HG02840 (cell line): ENCODE measurements around the gene HNRNPH1.

Source experiments
- ATAC-seq: cut with Tn5 transposase; IDR thresholded peaks from one replicate; pipeline ENCODE4 v1.9.1; 2021; ENCODE audit warnings: mild to moderate bottlenecking, moderate library complexity, moderate number of reproducible peaks; ENCODE audit not compliant: unreplicated experiment, low FRiP score

Gene HNRNPH1

DNA sequence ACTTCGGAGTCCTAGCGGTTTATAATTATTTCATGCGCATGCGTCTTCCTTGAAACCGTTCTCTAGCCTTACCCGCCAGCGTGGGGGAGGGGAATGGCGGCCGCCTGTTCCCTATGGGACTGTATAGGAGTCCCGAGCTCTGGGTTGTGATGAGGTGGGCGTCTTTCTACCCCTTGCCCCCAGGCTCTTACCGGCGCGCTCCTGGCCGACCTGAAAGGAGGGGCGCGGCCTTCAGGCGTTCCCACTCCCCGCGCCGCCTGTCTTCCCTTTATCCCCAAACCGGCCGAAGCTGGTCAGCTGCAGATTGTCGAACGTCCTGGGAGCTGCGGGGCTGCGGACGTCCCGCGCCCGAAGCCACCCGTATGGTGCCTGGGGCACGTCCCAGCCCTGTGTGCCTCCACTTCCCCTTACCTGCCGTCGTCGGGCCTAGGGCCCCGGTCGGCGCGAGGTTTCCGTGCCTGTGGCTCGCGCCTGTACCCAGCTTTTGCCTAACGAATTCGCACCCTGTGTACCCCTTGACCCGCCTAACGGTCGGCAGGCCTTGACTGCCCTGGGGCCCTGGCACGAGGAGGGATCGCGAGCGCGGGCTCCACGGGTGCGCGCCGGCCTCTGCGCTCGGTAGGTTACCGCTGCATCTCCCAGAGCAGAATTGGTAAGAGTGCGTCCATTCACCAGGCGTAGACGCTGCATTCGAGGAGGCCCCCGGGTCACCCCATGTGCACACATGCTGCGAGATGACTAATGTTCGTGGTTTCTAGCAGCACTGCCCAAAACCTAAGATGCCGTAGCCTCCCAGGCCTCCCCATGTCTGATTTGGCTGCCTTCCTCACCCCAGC, 653 bp upstream of the HNRNPH1 start:
- ATAC-seq, result no peak

GRCh38 chr5:179621551-179622214, 1.8 kb downstream of the HNRNPH1 start:
- no peak for ATAC-seq

DNA sequence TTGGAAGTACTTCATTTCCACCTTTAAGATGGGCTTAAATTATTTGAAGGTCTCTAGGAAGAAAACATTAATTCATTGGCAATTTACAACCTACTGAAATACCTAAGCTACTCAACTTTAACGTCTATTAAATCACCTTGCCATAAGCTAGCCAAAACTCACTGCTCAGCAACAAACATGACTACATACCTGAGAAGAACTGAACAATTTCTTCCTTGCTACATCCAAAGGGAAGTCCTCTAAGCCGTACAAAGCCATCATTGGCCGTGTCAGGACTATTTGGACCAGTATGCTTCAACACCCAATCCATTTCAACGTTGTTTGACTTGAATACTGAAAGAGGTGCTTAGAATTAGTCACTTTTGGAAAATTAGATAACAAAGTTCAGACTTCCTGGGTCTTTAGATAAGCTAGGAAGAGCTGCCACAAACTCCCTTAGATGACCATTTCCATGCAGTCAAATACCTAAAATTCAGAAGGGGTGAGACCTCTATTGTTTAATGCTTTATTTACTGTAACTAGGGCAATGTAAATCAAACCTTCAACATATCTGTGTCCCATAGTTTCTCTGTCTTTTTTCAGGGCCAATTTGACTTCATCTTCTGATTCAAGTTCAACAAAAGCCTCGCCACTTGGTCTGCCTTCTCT, 2.6 kb downstream of the HNRNPH1 start:
- no peak for ATAC-seq

GRCh38 chr5:179620293-179620692, 3.2 kb downstream of the HNRNPH1 start:
- ATAC-seq, result no peak

- ATAC-seq, result no peak
Measured at GRCh38 chr5:179619776-179620175, 3.7 kb downstream of the HNRNPH1 start.

- ATAC-seq, result no peak
Measured at GRCh38 chr5:179618923-179619554, 4.4 kb downstream of the HNRNPH1 start.

DNA sequence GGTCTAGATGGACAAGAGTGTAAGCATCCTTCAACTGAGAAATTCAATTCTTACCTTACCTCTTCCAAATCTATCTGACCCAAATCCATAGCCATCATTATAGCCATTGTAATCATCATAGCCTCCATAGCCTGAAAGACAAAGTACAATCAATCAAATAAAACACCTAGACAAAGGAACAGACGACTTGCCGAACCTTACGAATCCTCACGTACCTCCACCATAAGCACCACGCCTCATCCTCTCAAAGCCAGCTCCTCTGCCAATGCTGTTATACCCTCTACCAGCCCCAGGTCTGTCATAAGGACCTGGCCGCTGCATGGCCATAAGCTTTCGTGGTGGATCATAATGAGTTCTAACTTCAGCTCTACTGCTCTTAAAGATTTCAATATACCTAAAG, 5.5 kb downstream of the HNRNPH1 start:
- ATAC-seq, result no peak

DNA sequence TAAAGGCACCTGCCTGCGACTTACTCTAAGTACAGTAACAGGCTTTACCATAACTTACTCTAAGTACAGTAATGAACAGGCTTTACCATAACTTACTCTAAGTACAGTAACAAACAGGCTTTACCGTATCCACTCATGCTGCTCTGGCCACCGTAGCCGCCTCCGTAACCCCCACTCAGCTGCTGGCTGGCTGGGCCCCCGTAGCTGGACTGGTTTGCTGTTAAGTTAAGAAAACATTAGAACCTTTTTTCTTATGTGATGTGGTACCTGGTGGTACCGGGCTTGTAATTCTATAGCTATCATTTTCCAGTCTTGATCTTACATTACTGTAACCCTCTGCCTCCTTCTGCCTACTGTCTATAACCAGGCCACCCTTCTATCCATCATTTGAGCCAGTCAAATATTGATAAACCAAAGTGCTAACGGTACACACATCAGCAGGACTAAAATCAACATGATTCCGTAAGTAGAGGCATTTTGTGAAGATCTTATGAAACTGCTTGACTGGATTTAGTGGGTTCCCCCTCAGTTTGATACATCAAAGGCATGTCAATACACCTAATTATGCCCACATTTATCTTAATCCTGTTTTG, 7.4 kb downstream of the HNRNPH1 start:
- ATAC-seq, result no peak

DNA sequence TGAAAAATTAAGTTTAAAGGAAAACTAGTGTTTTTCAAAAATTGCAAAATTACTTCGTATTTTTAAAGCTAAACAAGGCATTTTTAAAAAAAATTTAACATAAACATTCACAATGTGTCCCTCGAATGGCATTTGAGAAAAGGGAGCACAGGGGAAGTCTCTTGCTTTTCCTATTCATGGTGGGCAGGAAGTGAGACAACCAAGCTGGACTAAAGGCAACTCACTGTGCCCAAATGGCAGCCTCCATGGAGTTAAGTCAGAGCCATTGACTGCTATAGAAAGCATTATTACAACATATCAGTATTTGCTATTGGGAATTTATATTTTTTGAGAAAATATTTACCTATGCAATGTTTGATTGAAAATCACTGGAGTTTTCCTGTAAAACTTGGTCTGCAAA, 8.3 kb downstream of the HNRNPH1 start:
- no peak for ATAC-seq

GRCh38 chr5:179614745-179615144, 8.7 kb downstream of the HNRNPH1 start:
- no peak for ATAC-seq

DNA sequence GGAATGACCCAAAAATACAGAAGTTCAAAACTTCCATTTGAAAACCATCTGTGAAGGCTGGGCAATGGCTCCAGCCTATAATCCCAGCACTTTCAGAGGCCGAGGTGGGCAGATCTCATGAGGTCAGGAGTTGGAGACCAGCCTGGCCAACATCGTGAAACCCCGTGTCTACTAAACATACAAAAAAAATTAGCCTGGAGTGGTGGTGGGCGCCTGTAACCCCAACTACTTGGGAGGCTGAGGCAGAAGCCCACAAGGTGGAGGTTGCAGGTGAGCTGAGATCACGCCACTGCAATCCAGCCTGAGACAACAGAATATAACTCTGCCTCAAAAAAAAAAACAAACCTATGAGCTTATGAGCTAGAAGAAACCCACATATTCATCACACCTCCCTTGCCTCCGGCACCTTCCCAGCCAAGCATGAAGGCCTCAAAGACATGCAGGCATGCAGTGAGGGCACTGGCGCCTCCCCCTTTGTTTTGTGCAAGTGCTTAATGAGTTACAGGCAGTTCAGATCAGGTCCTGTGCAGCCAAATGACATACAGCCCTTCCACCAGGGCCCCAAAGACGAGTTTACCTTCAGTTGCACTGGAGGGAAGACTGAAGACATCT, 9.9 kb downstream of the HNRNPH1 start:
- no peak for ATAC-seq

DNA sequence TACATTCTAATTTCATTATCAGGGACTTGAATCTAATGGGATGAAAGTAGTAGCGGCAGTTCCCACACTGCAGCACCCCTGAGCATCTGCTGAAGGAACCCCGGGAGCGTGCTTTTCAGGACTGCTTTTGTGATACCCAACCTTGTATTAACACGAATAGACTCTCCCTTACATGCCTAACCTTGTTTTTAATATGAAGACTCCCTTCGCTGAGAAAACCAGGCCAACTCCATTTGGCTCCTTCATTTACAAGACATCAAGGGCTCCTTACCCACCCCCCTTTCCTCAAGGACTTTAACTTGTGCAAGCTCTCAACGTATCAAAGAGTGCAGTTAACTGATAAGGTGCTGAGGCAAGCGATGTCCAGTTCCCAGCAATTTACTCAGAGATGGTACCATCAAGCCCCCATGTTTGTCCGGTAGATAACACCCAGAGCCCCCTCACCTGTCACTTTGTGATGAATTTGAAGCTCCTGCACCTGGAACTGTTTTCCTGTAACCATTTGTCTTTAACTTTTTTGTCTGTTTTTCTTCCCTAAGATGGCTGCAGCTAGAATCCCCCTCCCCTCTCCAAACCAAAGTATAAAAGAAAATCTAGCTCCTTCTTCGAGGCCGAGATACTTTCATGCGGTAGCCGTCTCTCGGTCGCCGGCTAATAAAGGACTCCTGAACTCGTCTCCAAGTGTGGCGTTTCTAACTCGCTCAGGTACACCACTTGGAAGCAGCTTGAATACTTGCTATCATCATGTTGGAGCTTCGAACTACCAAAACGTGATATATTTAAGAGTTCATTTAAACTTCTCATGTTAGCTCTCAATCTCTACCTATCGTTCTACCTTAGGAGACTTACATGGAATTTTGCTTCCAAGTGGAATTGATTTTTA, 10.7 kb downstream of the HNRNPH1 start:
- no peak for ATAC-seq

- ATAC-seq, result no peak
Measured at GRCh38 chr5:179610903-179611265, 12.6 kb downstream of the HNRNPH1 start.

- no peak for ATAC-seq
Measured at GRCh38 chr5:179610109-179610902, 13.2 kb downstream of the HNRNPH1 start.

GRCh38 chr5:179609834-179610108, 13.7 kb downstream of the HNRNPH1 start:
- no peak for ATAC-seq

- ATAC-seq, result no peak
Measured at GRCh38 chr5:179608131-179608581, 15.3 kb downstream of the HNRNPH1 start.

- ATAC-seq, result no peak
Measured at GRCh38 chr5:179607160-179607931, 16.1 kb downstream of the HNRNPH1 start.

DNA sequence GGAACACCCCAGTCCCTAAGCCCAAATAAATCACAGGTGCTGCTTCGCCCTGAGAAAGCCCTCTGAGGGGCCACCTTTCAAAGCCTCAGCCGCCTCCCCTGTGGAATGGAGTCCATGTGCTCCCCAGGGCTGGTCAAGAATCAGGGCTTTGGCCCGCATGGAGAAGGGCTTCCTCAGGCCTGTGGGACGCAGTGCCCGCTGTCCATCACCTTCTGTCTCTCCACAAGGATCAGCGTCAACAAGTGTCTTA, 16.6 kb downstream of the HNRNPH1 start:
- no peak for ATAC-seq
